PC-3 (cell line): Measurements from ENCODE around the gene GRB10.

Source experiments
- EZH2 ChIP-seq: fragments of 300-600 bp; sonication (generic); IDR thresholded peaks from one replicate; pipeline ENCODE4 v1.6.1; 2017; ENCODE audit warnings: antibody characterized with exemption, mild to moderate bottlenecking, low read length; ENCODE audit not compliant: unreplicated experiment
- TF ChIP-seq, protein P1 (sequence below): fragments of 300-600 bp; sonication (generic); conservative IDR thresholded peaks from 2 replicates; pipeline ENCODE4 v1.5.1; 2017; ENCODE audit warnings: antibody characterized with exemption, low read depth, mild to moderate bottlenecking, low read length

DNA sequence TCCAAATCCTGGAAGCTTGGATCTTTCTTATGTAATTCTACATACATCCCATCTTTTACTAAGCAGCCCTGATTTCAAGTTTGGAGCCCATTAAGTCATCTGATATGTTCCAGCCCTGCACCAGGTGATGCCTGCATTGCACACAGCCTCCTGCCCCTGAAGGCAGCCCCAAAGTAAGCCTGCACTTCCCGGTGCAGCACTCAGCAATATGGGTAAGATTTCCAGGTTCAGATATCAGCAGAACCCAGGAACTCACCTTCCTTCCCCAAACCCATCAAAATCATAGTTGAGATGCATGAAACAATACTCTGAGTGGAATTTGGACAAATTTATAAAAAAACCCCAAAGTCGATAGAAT, 217.2 kb downstream of the GRB10 start:
- TF ChIP-seq, protein P1, sequence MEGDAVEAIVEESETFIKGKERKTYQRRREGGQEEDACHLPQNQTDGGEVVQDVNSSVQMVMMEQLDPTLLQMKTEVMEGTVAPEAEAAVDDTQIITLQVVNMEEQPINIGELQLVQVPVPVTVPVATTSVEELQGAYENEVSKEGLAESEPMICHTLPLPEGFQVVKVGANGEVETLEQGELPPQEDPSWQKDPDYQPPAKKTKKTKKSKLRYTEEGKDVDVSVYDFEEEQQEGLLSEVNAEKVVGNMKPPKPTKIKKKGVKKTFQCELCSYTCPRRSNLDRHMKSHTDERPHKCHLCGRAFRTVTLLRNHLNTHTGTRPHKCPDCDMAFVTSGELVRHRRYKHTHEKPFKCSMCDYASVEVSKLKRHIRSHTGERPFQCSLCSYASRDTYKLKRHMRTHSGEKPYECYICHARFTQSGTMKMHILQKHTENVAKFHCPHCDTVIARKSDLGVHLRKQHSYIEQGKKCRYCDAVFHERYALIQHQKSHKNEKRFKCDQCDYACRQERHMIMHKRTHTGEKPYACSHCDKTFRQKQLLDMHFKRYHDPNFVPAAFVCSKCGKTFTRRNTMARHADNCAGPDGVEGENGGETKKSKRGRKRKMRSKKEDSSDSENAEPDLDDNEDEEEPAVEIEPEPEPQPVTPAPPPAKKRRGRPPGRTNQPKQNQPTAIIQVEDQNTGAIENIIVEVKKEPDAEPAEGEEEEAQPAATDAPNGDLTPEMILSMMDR: no peak
- TF ChIP-seq EZH2: no peak
